Tibial nerve (tissue), 3 donors: ENCODE measurements around the gene ORMDL2.

Experiments
- POLR2A ChIP-seq, 2 donors: fragments of 450-650 bp; IDR thresholded peaks; one replicate each; pipeline ENCODE4 v1.6.1; 2017; ENCODE audit warnings: antibody characterized with exemption in 2 of 2, mild to moderate bottlenecking in 2 of 2, moderate library complexity in 2 of 2
- TF ChIP-seq, protein P1 (sequence below), 5 experiments: fragments of 200-600 bp in 3 of 5; fragments of 450-650 bp in 2 of 5; sonication (generic) in 3 of 5; IDR thresholded peaks; one replicate each; pipeline ENCODE4 v1.5.1; 2016 to 2019; ENCODE audit warnings: antibody characterized with exemption in 5 of 5, mild to moderate bottlenecking in 3 of 5, moderate library complexity in 2 of 5

DNA sequence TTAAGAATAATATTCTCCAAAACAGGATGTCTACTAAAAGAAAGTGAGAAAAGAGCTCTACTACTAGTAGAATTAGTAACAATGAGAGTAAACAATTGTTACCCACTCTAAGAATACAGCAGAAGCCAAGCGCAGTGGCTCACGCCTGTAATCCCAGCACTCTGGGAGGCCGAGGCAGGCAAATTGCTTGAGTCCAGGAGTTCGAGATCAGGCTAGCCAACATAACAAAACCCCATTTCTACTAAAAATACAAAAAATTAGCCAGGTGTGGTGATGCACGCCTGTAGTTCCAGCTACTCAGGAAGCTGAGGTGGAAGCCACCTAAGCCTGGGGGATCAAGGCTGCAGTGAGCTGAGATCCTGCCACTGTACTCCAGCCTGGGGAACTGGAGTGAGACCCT is 6.9 kb downstream of the ORMDL2 start:
- TF ChIP-seq, protein P1, sequence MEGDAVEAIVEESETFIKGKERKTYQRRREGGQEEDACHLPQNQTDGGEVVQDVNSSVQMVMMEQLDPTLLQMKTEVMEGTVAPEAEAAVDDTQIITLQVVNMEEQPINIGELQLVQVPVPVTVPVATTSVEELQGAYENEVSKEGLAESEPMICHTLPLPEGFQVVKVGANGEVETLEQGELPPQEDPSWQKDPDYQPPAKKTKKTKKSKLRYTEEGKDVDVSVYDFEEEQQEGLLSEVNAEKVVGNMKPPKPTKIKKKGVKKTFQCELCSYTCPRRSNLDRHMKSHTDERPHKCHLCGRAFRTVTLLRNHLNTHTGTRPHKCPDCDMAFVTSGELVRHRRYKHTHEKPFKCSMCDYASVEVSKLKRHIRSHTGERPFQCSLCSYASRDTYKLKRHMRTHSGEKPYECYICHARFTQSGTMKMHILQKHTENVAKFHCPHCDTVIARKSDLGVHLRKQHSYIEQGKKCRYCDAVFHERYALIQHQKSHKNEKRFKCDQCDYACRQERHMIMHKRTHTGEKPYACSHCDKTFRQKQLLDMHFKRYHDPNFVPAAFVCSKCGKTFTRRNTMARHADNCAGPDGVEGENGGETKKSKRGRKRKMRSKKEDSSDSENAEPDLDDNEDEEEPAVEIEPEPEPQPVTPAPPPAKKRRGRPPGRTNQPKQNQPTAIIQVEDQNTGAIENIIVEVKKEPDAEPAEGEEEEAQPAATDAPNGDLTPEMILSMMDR (IDR thresholded peaks at IDR 0.05) = no peak
- TF ChIP-seq POLR2A (IDR thresholded peaks at IDR 0.05) = no peak
